ENCODE results near the gene PRG3. TPM values are rescaled to one million over a fixed set of nuclear protein-coding genes. Genes with fewer than 3 reads are reported as not detected.
A peak's percentile ranks its signal among the peaks of the same experiment; 100 is the strongest.

PRG3 gene
- total and polyA plus RNA-seq, 2 of the 13 experiments (the other 11 are each of a cell fraction or from before 2014, with no cell fraction given) = not detected

DNA sequence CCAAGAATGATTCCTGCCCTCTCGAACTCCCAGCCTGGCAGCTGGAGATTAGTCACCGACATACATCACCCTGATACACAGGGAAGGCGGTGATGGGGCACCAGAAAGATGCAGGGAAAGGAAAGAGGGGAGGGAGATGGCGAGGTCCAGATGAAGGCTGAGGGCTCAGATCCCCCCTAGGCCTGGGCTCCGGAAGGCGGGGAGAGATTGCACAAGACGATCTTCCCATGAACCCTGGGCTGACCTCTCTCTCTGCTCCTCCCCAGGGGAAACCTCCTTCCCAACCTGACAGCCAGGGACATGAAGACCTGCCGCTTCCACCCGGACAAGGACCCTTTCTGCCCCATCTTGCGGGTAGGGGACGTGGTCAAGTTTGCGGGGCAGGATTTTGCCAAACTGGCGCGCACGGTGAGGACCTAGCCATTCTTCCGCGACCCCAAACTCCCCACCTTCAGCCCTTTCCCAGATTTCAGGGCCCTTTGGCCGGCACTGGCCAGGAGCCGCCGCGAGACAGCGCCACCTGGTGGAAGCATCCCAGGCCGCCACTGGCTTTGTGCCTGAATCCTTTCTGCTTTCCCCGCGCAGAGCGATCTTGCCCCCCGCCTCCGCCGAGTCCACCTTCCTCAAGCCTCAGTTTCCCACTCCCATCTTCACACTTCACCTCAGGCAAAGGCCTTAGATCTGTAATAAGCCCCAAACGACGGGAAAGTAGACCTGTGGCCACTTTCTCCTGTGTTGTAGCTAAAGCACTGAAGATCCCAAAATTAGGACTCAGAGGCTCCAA lies 31.3 kb downstream of the PRG3 start (continued):
- peak; percentile 76; the same call in 1 of the 2 replicates for TF ChIP-seq ZNF350 (CRISPR knock-in tag; IDR thresholded peaks at IDR 0.05; ENCODE audit: borderline replicate concordance, low read depth)
- no peak for TF ChIP-seq ZSCAN22 (CRISPR knock-in tag; IDR thresholded peaks at IDR 0.05)
- TF ChIP-seq ZFX (CRISPR knock-in tag; IDR thresholded peaks at IDR 0.05; ENCODE audit: low read depth) = peak; percentile 50; the same call in 1 of the 2 replicates
- TF ChIP-seq ZNF430 (CRISPR knock-in tag; IDR thresholded peaks at IDR 0.05) = no peak
- TF ChIP-seq XBP1 (CRISPR knock-in tag; IDR thresholded peaks at IDR 0.05) = no peak
- TF ChIP-seq GLI4 (CRISPR knock-in tag; IDR thresholded peaks at IDR 0.05; ENCODE audit: borderline replicate concordance) = no peak
- peak; percentile 68 for TF ChIP-seq SPEN (CRISPR knock-in tag; IDR thresholded peaks at IDR 0.05; ENCODE audit: low read depth)
- TF ChIP-seq, protein P1, sequence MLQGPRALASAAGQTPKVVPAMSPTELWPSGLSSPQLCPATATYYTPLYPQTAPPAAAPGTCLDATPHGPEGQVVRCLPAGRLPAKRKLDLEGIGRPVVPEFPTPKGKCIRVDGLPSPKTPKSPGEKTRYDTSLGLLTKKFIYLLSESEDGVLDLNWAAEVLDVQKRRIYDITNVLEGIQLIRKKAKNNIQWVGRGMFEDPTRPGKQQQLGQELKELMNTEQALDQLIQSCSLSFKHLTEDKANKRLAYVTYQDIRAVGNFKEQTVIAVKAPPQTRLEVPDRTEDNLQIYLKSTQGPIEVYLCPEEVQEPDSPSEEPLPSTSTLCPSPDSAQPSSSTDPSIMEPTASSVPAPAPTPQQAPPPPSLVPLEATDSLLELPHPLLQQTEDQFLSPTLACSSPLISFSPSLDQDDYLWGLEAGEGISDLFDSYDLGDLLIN (CRISPR knock-in tag; IDR thresholded peaks at IDR 0.05; ENCODE audit: borderline replicate concordance) = no peak
- TF ChIP-seq ZNF598 (CRISPR knock-in tag; IDR thresholded peaks at IDR 0.05; ENCODE audit: borderline replicate concordance) = peak; percentile 66; the same call in 1 of the 2 replicates
- TF ChIP-seq, protein P2, sequence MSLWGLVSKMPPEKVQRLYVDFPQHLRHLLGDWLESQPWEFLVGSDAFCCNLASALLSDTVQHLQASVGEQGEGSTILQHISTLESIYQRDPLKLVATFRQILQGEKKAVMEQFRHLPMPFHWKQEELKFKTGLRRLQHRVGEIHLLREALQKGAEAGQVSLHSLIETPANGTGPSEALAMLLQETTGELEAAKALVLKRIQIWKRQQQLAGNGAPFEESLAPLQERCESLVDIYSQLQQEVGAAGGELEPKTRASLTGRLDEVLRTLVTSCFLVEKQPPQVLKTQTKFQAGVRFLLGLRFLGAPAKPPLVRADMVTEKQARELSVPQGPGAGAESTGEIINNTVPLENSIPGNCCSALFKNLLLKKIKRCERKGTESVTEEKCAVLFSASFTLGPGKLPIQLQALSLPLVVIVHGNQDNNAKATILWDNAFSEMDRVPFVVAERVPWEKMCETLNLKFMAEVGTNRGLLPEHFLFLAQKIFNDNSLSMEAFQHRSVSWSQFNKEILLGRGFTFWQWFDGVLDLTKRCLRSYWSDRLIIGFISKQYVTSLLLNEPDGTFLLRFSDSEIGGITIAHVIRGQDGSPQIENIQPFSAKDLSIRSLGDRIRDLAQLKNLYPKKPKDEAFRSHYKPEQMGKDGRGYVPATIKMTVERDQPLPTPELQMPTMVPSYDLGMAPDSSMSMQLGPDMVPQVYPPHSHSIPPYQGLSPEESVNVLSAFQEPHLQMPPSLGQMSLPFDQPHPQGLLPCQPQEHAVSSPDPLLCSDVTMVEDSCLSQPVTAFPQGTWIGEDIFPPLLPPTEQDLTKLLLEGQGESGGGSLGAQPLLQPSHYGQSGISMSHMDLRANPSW (CRISPR knock-in tag; IDR thresholded peaks at IDR 0.05; ENCODE audit: borderline replicate concordance) = no peak
- TF ChIP-seq SAFB2 (CRISPR knock-in tag; IDR thresholded peaks at IDR 0.05; ENCODE audit: borderline replicate concordance, low read depth) = no peak
- TF ChIP-seq, protein P3, sequence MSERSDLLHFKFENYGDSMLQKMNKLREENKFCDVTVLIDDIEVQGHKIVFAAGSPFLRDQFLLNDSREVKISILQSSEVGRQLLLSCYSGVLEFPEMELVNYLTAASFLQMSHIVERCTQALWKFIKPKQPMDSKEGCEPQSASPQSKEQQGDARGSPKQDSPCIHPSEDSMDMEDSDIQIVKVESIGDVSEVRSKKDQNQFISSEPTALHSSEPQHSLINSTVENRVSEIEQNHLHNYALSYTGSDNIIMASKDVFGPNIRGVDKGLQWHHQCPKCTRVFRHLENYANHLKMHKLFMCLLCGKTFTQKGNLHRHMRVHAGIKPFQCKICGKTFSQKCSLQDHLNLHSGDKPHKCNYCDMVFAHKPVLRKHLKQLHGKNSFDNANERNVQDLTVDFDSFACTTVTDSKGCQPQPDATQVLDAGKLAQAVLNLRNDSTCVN (CRISPR knock-in tag; IDR thresholded peaks at IDR 0.05; ENCODE audit: borderline replicate concordance) = no peak
- no peak for TF ChIP-seq ZBTB21 (CRISPR knock-in tag; IDR thresholded peaks at IDR 0.05)
- no peak for TF ChIP-seq SIN3A (IDR thresholded peaks at IDR 0.05; ENCODE audit: borderline replicate concordance, low read depth, low read length)
- no peak for TF ChIP-seq CBX5 (CRISPR knock-in tag; IDR thresholded peaks at IDR 0.05; ENCODE audit: borderline replicate concordance)
- peak; percentile 19; the same call in 1 of the 2 replicates for TF ChIP-seq GFI1 (CRISPR knock-in tag; IDR thresholded peaks at IDR 0.05; ENCODE audit: borderline replicate concordance)
- no peak for TF ChIP-seq ZNF766 (CRISPR knock-in tag; IDR thresholded peaks at IDR 0.05; ENCODE audit: borderline replicate concordance)
- TF ChIP-seq ZNF446 (CRISPR knock-in tag; IDR thresholded peaks at IDR 0.05) = no peak
- peak; percentile 81 for TF ChIP-seq CEBPB (IDR thresholded peaks at IDR 0.05; ENCODE audit: borderline replicate concordance, low read depth, low read length)
- TF ChIP-seq TOPORS (CRISPR knock-in tag; IDR thresholded peaks at IDR 0.05) = no peak
- TF ChIP-seq, protein P4, sequence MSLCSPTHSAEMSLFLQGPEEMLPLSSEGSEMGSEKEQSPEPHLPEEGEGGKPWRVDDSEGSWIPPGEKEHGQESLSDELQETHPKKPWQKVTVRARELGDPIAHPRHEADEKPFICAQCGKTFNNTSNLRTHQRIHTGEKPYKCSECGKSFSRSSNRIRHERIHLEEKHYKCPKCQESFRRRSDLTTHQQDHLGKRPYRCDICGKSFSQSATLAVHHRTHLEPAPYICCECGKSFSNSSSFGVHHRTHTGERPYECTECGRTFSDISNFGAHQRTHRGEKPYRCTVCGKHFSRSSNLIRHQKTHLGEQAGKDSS (CRISPR knock-in tag; IDR thresholded peaks at IDR 0.05; ENCODE audit: borderline replicate concordance, low read depth) = no peak; the same call in 1 of the 2 replicates

All from HepG2 (cell line).